Vagina (tissue), 2 donors: ENCODE data around the gene UBE2E2.

ENCODE experiments used
- POLR2AphosphoS5 ChIP-seq, 2 donors: sonication (generic); formaldehyde crosslinking; IDR thresholded peaks; one replicate each; pipeline ENCODE4 v1.9.0; 2017; ENCODE audit warnings: antibody characterized with exemption in 2 of 2, mild to moderate bottlenecking in 2 of 2, low read depth in 1 of 2; ENCODE audit not compliant: insufficient read depth in 1 of 2
- TF ChIP-seq, protein P1 (sequence below), 3 experiments: fragments of 450-650 bp in 2 of 3; fragments of 200-600 bp in 1 of 3; sonication (generic) in 1 of 3; IDR thresholded peaks; one replicate each; pipeline ENCODE4 v1.5.1; 2017 to 2019; ENCODE audit warnings: antibody characterized with exemption in 3 of 3, mild to moderate bottlenecking in 2 of 3, moderate library complexity in 2 of 3

DNA sequence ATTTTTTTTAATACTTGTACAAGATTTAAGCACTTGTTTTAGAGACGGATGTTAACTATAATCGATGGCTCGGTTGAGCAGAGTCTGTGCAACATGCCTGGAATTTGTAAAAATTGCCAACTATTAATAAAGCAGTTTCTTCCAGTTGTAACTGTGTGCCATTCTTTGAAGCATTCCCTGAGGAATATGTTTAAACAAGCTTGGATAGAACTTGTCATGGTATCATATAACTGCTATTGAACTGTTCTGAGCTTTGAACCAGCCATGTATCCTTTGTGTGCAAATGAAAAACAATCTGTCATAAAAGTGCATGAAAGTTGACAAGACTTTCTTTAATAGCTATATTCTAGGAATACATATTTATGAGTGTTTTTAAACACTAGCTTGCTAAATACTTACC is 45.8 kb upstream of the UBE2E2 start:
- TF ChIP-seq, protein P1, sequence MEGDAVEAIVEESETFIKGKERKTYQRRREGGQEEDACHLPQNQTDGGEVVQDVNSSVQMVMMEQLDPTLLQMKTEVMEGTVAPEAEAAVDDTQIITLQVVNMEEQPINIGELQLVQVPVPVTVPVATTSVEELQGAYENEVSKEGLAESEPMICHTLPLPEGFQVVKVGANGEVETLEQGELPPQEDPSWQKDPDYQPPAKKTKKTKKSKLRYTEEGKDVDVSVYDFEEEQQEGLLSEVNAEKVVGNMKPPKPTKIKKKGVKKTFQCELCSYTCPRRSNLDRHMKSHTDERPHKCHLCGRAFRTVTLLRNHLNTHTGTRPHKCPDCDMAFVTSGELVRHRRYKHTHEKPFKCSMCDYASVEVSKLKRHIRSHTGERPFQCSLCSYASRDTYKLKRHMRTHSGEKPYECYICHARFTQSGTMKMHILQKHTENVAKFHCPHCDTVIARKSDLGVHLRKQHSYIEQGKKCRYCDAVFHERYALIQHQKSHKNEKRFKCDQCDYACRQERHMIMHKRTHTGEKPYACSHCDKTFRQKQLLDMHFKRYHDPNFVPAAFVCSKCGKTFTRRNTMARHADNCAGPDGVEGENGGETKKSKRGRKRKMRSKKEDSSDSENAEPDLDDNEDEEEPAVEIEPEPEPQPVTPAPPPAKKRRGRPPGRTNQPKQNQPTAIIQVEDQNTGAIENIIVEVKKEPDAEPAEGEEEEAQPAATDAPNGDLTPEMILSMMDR (IDR thresholded peaks at IDR 0.05): no peak
- no peak for TF ChIP-seq POLR2AphosphoS5 (IDR thresholded peaks at IDR 0.05; ENCODE audit: insufficient read depth in 1 of 2, low read depth in 1 of 2)
